Muscle of back (tissue), 11 donors: ENCODE results near the gene CSRP2. TPM values are rescaled to one million over a fixed set of nuclear protein-coding genes. Genes with fewer than 3 reads are reported as not detected.
A peak's percentile ranks its signal among the peaks of the same experiment; 100 is the strongest.

Experiments used
- DNase-seq, 3 donors: peaks; one replicate each; pipeline versions ENCODE4 v3.0.0 to v3.0.0-alpha.2; 2013
- polyA plus RNA-seq, 10 donors: library from polyadenylated mRNA; unstranded; fragments of 120-200 nt; gene quantifications; one replicate each; pipeline ENCODE4 v1.2.1, GENCODE V29; 2013; ENCODE audit not compliant: insufficient read length in 10 of 10

CSRP2 gene
- polyA plus RNA-seq, 10 donors = 24.7 to 46.7 (median 33.3) TPM

GRCh38 chr12:76864791-76865400, 13.9 kb downstream of the CSRP2 start:
- no peak for DNase-seq

- peak; percentile 39 to 75 (median 57) for DNase-seq
Observed at GRCh38 chr12:76863837-76864236, 15.0 kb downstream of the CSRP2 start.

GRCh38 chr12:76863005-76863670, 15.7 kb downstream of the CSRP2 start:
- DNase-seq = peak in 2 of 3 donors; percentile 56 to 85

GRCh38 chr12:76860256-76860655, 18.6 kb downstream of the CSRP2 start:
- no peak for DNase-seq

GRCh38 chr12:76859611-76860010, 19.2 kb downstream of the CSRP2 start:
- peak in 1 of 3 donors; percentile 28 for DNase-seq

GRCh38 chr12:76856018-76856644, 22.7 kb downstream of the CSRP2 start:
- no peak for DNase-seq

GRCh38 chr12:76855271-76855670, 23.5 kb downstream of the CSRP2 start:
- no peak for DNase-seq

- DNase-seq = no peak
Observed at GRCh38 chr12:76852106-76852505, 26.7 kb downstream of the CSRP2 start.

- no peak for DNase-seq
Observed at GRCh38 chr12:76848132-76848531, 30.7 kb downstream of the CSRP2 start.

DNA sequence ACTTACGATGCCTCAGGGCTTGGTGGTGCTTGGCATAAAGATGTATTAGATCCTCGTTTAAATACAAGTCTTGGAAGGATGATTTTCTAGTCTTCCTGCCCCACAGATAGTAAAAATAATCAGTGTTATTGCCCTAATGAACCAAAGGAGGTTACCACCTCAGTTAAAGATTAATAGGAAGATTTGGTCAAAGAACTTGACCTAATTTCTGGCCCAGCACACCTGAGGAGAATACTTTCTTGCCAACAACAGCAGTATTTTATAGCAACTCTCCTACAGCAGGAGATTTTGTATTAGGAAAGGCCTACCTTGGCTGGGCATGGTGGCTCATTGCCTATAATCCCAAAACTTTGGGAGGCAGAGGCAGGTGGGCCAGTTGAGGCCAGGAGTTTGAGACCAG, 31.6 kb downstream of the CSRP2 start:
- DNase-seq = no peak

- no peak for DNase-seq
Observed at GRCh38 chr12:76836633-76837032, 42.2 kb downstream of the CSRP2 start.

DNA sequence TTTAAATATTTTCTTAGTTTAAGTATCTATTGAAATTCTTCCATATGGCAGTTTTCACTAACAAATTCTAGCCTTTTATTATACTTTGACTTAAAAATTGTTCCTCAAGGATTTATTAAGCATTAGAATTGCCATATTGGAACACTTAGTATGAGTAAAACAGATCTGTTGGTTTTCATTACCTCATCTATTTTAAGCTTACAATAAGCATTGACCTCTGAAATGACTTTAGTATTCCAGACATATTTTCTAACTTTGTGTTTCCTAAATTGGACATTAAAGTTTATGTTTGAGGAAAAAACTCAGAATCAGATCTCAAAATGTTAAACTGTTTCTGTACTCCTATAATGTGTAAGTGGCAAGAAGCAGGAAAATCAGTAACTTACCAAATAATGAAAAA, 48.4 kb downstream of the CSRP2 start:
- peak; percentile 9 to 40 (median 18) for DNase-seq

DNA sequence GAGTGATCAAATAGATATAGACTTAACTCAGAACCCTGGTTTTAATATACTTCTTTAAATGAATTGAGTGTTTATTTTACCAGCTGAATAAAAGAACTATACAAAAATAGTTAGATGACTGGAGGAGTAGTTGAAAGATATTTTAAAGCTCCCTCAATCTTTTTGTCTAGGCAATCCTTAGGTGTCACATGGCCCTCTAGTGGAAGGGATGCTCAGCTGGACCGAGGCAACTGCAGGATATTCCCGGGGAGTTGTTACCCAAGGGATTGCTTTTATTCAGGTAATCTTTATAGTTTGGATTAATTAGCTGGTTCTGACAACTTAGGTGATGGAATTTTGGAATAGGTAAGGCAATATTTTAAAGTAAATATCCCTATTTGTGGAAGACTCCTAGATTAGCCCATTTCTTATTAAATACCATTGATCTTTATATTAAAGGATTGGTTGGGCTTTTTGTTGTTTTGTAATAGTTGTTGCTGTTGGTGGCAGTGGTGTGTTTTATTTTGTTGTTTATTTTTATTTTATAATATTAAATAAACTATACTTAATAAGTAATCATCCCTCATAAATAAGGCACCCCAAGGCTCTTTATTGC, 57.8 kb downstream of the CSRP2 start:
- DNase-seq = peak in 1 of 3 donors; percentile 13

- DNase-seq = no peak
Observed at GRCh38 chr12:76813972-76814371, 64.8 kb downstream of the CSRP2 start.

- DNase-seq = no peak
Observed at GRCh38 chr12:76813265-76813664, 65.6 kb downstream of the CSRP2 start.

DNA sequence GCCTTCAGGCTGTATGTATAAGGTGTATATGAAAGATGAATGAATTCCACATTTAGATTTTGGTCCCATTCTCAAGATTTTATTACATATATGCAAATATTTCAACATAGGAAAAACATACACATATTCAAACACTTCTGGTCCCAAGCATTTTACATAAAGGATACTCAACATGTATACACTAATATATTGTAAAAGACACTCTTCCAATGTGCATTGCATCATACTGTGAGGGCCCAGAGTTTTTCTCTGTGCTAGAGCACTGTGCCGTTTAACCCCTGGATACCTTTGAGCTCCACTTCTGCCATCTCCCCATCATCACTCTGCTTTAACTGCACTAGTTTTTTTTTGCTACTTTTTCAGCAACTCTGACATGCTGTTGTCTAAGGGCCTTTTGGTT, 66.8 kb downstream of the CSRP2 start:
- no peak for DNase-seq

DNA sequence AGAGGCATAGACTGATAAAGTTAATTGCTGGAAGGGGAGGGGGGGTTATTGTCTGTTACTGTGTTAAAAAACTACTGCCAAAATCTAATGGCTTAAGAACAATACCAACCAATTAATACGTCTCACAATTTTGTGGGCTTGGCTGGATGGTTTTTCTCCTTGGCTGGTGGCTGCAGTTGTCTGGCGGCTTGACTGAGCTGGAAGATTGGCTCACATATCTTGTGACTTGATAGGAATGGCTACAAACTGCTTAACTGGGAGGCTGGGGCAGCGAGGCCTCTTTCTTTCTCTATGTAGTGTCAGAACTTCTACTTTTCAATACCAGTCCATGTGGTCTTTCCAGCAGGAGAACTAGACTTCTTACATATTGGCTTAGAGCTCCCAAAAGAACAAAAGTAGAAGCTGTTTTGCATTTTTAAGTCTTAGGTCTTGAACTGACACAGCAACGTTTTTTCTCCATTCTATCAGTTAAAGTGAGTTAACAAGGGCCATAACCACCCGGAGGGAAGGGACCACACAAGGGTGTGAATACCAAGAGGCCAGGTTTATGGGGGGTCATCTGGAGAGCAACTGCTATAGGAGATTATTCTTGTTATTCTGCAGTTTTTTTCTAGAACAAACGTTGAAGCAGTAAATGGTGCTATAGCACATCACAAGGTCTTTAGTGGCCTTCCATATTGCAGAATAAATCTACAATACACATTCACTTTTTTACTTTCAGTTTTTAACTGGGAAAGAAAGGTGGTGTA, 68.0 kb downstream of the CSRP2 start:
- DNase-seq = no peak

Other genes with a start within 250 kb of the CSRP2 start
- gene ZDHHC17, start 114.9 kb downstream of the CSRP2 start, polyA plus RNA-seq = 10 to 100 TPM; 29.5 to 64.6 (median 43.5) TPM
- 1 to 10 TPM; 2.3 to 5.0 (median 4.3) TPM for gene E2F7, start 186.6 kb upstream of the CSRP2 start, polyA plus RNA-seq